ENCODE measurements around the gene KPNB1.

KPNB1 gene

GRCh38 chr17:47728214-47728877 lies 78.6 kb downstream of the KPNB1 start:
- no peak for DNase-seq (ENCODE audit: low read depth)

- DNase-seq (ENCODE audit: low read depth), result no peak
Observed at GRCh38 chr17:47729476-47729875, 79.8 kb downstream of the KPNB1 start.

DNA sequence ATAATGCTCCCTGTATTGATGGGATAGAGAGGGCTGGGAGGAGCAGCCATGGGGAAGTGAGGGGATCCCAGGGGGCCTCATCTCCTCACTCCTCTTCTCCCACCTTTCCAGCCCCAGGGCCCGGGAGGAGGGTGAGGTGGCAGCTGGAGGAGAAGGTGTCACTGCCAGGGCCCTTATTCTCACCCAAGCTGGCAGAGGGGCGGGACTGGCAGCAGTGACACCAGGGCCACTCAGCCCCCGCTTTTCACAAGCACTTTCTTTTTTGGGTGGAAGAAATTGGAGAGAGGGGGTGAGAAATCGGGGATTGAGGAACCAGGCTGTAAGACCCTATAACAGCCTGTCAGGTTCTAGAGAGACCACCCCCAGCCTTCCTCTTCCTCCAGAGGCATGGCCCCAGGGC lies 81.0 kb downstream of the KPNB1 start:
- no peak for DNase-seq (ENCODE audit: low read depth)

DNA sequence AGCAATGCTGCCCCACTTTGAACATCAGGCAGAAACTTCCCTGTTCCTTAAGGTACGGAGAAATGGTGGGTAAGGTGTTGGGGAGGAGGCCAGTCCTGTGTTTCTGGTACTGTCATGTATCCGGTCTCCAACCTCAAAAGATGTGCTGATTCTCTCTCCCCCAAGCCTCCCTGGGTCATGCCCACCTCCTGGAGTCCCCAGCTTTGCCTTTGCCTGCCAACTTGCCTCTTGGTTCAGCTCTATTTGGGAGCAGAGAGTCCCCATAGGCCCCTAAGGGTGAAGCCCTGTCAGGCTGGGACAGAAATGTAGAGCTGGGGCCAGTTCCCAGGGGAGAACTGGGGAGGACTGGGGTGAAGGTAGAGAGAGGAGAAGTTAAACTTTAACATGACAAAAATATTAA lies 81.7 kb downstream of the KPNB1 start:
- DNase-seq (ENCODE audit: low read depth), result no peak

GRCh38 chr17:47732399-47733046 lies 82.8 kb downstream of the KPNB1 start:
- no peak for DNase-seq (ENCODE audit: low read depth)

DNA sequence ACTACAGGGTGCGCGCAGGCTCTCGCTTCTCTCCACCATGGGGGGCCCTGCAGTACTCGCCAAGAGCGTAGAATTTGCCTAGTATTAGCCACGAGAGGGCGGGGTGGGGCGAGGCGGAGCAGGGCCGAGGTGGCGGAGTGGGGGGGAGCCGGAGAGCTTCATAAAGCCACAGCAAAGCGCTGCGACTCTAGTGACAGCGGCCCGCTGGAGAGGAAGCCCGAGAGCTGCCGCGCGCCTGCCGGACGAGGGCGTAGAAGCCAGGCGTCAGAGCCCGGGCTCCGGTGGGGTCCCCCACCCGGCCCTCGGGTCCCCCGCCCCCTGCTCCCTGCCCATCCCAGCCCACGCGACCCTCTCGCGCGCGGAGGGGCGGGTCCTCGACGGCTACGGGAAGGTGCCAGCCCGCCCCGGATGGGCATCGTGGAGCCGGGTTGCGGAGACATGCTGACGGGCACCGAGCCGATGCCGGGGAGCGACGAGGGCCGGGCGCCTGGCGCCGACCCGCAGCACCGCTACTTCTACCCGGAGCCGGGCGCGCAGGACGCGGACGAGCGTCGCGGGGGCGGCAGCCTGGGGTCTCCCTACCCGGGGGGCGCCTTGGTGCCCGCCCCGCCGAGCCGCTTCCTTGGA lies 83.4 kb downstream of the KPNB1 start, which contains the start of gene TBX21:
TBX21 (plus strand) TSS at position 190 of the 627 bp plus-strand sequence; CDS start at position 409, 219 bp downstream.
- peak; percentile 84 for DNase-seq (ENCODE audit: low read depth)

DNA sequence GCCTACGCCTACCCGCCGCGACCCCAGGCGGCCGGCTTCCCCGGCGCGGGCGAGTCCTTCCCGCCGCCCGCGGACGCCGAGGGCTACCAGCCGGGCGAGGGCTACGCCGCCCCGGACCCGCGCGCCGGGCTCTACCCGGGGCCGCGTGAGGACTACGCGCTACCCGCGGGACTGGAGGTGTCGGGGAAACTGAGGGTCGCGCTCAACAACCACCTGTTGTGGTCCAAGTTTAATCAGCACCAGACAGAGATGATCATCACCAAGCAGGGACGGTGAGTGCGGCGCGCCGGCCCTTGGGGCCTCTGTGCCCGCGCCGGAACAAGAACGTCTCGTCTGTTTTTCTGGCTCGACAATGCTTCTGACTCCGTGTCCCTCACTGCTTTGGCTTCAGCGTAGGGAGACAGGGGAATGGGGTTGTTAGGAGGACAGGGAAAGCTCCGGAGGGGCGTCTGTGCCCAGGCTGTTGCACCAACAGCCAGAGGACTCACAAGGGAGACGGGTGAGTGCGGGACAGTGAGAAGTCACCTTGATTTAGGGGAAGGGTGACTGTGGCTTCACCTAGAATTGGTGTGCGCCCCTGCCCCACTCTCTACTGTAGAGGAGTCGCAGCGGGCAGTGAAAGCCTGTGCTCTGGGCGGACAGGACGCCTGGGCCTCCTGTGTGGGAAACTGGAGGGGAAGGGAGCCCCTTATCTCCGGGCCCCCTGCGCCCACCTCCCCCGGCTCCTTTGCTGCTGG lies 84.1 kb downstream of the KPNB1 start:
- DNase-seq (ENCODE audit: low read depth), result no peak

- no peak for DNase-seq (ENCODE audit: low read depth)
Observed at GRCh38 chr17:47735139-47735464, 85.4 kb downstream of the KPNB1 start.
